UCSD-AML1 (cell line): ENCODE results near the gene C6orf47.
A peak's percentile ranks its signal among the peaks of the same experiment; 100 is the strongest.

Source experiments
- DNase-seq: peaks from one replicate; lab custom pipeline; 2025; ENCODE audit not compliant: unreplicated experiment; lab: John Stamatoyannopoulos, UW

Gene C6orf47

DNA sequence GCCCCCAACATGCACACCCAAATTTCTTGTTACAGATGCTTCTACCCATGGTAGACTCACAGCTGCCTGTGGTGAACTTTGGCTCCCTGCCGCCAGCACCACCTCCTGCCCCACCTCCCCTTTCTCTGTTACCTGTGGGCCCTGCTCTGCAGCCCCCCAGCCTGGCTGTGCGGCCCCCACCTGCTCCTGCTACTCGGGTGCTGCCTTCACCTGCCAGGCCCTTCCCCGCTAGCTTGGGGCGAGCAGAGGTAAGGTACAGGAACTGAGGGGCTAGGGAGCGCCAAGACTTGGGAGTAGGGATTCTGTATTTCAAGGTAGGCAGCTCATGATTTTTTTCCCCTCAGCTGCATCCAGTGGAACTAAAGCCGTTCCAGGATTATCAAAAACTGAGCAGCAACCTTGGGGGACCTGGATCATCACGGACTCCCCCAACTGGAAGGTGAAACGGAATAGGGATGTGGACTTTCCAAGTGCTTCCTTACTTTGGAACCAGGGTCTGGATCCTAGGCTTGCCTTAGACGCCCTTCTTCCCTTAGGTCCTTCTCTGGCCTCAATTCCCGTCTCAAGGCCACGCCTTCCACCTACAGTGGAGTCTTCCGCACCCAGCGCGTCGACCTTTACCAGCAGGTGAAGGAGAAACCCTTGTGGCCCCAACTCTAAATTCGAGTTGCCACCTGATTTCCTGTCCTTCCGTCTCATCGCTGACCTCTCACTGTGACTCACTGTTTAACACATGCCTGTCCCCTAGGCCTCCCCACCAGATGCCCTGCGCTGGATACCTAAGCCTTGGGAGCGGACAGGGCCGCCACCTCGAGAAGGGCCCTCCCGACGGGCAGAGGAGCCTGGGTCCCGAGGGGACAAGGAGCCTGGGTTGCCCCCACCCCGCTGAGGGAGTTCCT is 23.6 kb downstream of the C6orf47 start:
- no peak for DNase-seq

GRCh38 chr6:31634969-31635575 is 25.5 kb downstream of the C6orf47 start:
- DNase-seq, result no peak

DNA sequence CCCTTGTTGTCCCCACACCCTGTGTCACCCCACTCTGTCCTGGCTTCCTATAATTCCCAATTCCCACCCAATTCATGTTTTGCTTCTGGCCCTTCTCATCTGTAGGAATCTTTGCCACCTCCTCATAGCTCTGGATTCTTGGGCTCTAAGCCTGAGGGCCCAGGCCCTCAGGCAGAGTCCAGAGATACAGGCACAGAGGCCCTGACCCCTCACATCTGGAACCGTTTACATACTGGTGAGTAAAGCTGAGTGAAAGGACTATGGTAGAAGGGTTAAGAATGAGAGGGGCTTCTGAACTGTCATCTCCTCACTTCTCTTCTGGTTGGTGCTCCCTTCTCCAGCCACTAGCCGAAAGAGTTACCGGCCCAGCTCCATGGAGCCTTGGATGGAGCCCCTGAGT is 26.4 kb downstream of the C6orf47 start:
- DNase-seq, result no peak

DNA sequence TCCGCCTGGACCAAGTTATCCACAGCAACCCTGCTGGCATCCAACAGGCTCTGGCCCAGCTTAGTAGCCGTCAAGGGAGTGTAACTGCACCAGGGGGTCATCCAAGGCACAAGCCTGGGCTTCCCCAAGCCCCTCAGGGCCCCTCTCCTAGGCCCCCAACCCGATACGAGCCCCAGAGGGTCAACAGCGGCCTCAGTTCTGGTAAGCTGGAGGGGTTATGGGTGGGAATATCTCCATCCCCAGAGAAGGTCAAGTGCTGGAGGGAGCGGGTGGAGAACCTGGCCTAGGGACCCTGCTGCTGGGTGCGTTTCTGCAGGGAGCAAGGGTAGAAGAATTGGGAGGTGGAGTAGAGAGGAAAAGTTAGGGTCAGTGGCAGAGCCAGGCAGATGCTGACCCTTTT is 27.1 kb downstream of the C6orf47 start:
- no peak for DNase-seq

DNA sequence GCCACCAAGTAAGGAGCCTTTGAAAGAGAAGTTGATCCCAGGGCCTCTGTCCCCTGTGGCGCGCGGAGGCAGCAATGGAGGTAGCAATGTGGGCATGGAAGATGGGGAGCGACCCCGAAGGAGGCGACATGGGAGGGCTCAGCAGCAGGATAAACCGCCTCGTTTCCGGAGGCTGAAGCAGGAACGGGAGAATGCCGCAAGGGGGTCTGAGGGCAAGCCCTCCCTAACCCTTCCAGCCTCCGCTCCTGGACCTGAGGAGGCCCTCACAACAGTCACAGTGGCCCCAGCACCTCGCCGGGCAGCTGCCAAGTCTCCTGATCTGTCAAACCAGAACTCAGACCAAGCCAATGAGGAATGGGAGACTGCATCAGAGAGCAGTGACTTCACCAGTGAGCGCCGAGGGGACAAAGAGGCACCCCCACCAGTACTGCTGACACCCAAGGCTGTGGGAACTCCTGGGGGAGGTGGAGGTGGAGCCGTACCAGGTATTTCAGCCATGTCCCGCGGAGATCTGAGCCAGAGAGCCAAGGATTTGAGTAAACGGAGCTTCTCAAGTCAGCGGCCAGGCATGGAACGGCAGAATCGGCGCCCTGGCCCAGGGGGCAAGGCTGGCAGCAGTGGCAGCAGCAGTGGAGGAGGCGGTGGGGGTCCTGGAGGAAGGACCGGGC is 28.2 kb downstream of the C6orf47 start:
- no peak for DNase-seq

GRCh38 chr6:31631681-31632278 is 28.8 kb downstream of the C6orf47 start:
- DNase-seq, result no peak

- DNase-seq, result no peak
These were observed 29.4 kb downstream of the C6orf47 start for GRCh38 chr6:31631209-31631608.

DNA sequence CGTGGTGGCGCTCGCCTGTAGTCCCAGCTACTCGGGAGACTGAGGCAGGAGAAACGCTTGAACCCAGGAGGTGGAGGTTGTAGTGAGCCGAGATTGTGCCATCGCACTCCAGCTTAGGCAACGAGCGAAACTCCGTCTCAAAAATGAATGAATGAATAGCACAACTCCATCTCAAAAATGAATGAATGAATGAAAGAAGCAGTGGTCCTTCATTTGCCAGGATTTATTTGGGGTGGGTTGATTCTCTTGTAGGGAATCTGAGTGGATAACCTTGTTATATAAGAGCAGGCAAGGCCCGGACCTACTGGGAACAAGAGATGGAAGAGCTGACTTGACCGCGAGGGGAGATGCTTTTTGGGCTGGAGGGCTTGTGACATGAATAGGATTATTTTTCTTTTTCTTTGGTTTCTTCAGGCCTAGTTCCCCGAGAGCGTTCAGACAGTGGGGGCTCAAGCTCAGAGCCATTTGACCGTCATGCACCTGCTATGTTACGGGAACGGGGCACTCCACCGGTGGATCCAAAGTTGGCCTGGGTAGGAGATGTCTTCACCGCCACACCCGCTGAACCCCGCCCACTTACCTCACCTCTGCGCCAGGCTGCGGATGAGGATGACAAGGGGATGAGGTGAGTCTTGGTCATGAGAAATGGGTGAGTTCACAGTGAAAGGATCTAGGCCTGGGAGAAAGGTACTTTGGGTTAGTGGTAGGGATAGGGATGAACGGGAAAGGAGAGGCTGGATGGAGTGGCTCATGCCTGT is 30.2 kb downstream of the C6orf47 start:
- DNase-seq, result no peak

- no peak for DNase-seq
These were observed 31.6 kb downstream of the C6orf47 start for GRCh38 chr6:31629014-31629413.

DNA sequence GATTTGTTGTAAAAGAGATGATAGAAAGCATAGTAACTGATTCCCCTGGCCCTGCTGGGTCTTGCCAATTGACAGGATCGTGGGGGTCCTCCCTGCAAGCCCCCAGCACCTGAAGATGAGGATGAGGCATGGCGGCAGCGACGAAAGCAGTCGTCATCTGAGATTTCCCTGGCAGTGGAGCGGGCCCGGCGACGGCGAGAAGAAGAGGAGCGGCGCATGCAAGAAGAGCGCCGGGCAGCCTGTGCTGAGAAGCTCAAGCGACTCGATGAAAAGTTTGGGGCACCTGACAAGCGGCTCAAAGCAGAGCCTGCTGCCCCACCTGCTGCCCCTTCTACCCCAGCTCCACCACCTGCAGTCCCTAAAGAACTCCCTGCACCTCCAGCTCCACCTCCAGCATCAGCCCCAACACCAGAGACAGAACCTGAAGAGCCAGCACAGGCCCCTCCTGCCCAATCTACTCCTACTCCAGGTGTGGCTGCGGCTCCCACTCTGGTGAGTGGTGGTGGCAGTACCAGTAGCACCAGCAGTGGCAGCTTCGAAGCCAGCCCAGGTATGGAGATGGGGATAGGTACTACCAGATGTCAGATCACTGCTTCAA is 32.8 kb downstream of the C6orf47 start:
- no peak for DNase-seq

GRCh38 chr6:31626952-31627351 is 33.6 kb downstream of the C6orf47 start:
- no peak for DNase-seq

GRCh38 chr6:31624070-31624469 is 36.5 kb downstream of the C6orf47 start:
- no peak for DNase-seq

- no peak for DNase-seq
These were observed 37.9 kb downstream of the C6orf47 start for GRCh38 chr6:31622684-31623091.

GRCh38 chr6:31621991-31622390 is 38.6 kb downstream of the C6orf47 start:
- no peak for DNase-seq

DNA sequence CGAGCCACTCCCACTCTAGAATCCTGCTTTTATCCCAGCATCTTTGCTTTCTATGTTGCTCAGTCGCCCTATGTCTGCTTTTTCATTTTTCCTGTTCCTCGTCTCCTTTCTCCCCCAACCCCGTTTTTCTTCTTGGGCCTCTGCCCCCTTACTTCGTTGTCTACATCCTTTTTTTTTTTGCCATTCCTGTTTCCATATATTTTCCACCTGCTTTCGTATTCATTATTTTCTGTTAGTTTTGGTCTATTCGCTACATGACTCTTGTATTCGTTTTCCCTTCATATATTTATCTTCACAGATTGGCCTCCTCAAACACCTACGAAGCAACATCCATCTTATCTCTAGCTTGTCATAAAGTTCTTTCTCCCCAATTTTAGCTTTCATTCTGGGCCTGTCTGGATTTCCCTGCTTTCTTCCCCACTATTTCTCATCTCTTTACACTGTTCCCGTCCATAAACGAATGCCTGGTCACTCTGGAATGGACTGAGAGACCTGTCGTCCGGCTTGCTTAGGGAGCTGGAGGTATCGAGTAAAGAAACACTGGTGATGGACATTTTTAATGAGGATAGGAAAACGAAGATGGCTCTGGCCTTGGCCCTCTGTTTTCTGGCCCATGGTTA is 39.1 kb downstream of the C6orf47 start:
- DNase-seq, result no peak

GRCh38 chr6:31620586-31621319 is 39.8 kb downstream of the C6orf47 start, which contains the start of gene PRRC2A:
Gene PRRC2A (plus strand): TSS chr6:31620715. CDS start chr6:31622790, 2,075 bp downstream.
- DNase-seq, result peak; percentile 89

GRCh38 chr6:31619805-31620585 is 40.6 kb downstream of the C6orf47 start:
- DNase-seq, result peak; percentile 99

- no peak for DNase-seq
These were observed 43.6 kb downstream of the C6orf47 start for GRCh38 chr6:31617010-31617409.
